ENCODE data around the gene CRCP. TPM values are rescaled to one million over a fixed set of nuclear protein-coding genes. Genes with fewer than 3 reads are reported as not detected.

CRCP gene
- total and polyA plus RNA-seq, 10 of the 15 experiments (the other 5 are each of a cell fraction or from before 2014, with no cell fraction given) = 12.4 to 33.8 (median 29.1) TPM

- in situ Hi-C loops (cut with MboI) = no loop called here
- SMC1A ChIA-PET (ENCODE audit: uncharacterized antibody, unreplicated experiment) = no interaction called here
- H3K4me2 ChIP-seq (ENCODE audit: control insufficient read depth, insufficient read depth) = no peak overlapping the region
- no peak overlapping the region for H2AFZ ChIP-seq (ENCODE audit: control insufficient read depth, low read depth, low read length)
- intact Hi-C loops (cut with micrococcal nuclease; ENCODE audit: unreplicated experiment) = no loop called here
- H3K4me3 ChIP-seq = no peak overlapping the region
- CTCF ChIA-PET = interaction anchor here (0.6 kb wide), 1 partner anchor 58 kb away, joined by 5 read pairs; no protein-coding TSS in a partner anchor
- RAD21 ChIA-PET (ENCODE audit: unreplicated experiment) = no interaction called here
- H3K4me1 ChIP-seq (ENCODE audit: control insufficient read depth, insufficient read depth, low read length) = peaks cover 6% of the 10 kb centered on the region
- no peak for DNase-seq (ENCODE audit: low read depth, low spot score)
- H3K27ac ChIP-seq (ENCODE audit: control insufficient read depth, insufficient read depth) = no peak overlapping the region
- H4K20me1 ChIP-seq (ENCODE audit: control insufficient read depth, insufficient read depth) = no peaks in the 10 kb centered on the region
- H3K79me2 ChIP-seq (ENCODE audit: control insufficient read depth, insufficient read depth, low read length) = no peaks in the 10 kb centered on the region
- WGBS (ENCODE audit: insufficient coverage, insufficient replicate concordance, low lambda C conversion rate, missing lambda C conversion rate) = 96% methylated on average over 4 of the region's 4 CpGs
- no peak overlapping the region for H3K9ac ChIP-seq (ENCODE audit: control insufficient read depth, insufficient read depth, low read length)
- H3K9me3 ChIP-seq (replicated peaks; ENCODE audit: control insufficient read depth, insufficient read depth, low read length) = no peaks in the 10 kb centered on the region
- no peak for ATAC-seq
- H3K27me3 ChIP-seq (replicated peaks in 1 of 2; ENCODE audit: control insufficient read depth in 2 of 2, insufficient read depth in 2 of 2, low read length in 1 of 2) = no peaks in the 10 kb centered on the region
- BruUV-seq (replicated peaks) = TSS peak; percentile 47
- TF ChIP-seq ZNF274 (IDR thresholded peaks at IDR 0.05; ENCODE audit: insufficient read depth, insufficient read length) (no peak), ZBTB11 (CRISPR knock-in tag; IDR thresholded peaks at IDR 0.05) (no peak), PBX3 (IDR thresholded peaks at IDR 0.05; ENCODE audit: insufficient replicate concordance, low read depth, low read length) (no peak), RAD51 (IDR thresholded peaks at IDR 0.05) (no peak), POLR2A (IDR thresholded peaks at IDR 0.05; ENCODE audit: low read depth, low read length) (peak; percentile 20; the same call in 1 of the 2 replicates), GABPA (IDR thresholded peaks at IDR 0.05; ENCODE audit: low read depth) (no peak), SMAD5 (IDR thresholded peaks at IDR 0.05; ENCODE audit: low read depth) (no peak), MEF2A (IDR thresholded peaks at IDR 0.05; ENCODE audit: insufficient read depth, low read depth, low read length) (no peak)
- FAIRE-seq = no peak
- POLR2A ChIA-PET = interaction anchor here (0.5 kb wide), 1 partner anchor 352 kb away, joined by 4 read pairs; no protein-coding TSS in a partner anchor
- H3K36me3 ChIP-seq (ENCODE audit: control insufficient read depth in 2 of 2, insufficient read depth in 2 of 2, low read length in 1 of 2) = no peaks in the 10 kb centered on the region
Observed at GRCh38 chr7:66095010-66095409, 19.6 kb upstream of the CRCP start.
